ENCODE measurements around the gene MRPS26.
"Not testable (repeated sequence)": the region's sequence is repeated elsewhere in the genome, so short reads cannot be mapped to it uniquely, and the experiment has no call there.

The MRPS26 gene

DNA sequence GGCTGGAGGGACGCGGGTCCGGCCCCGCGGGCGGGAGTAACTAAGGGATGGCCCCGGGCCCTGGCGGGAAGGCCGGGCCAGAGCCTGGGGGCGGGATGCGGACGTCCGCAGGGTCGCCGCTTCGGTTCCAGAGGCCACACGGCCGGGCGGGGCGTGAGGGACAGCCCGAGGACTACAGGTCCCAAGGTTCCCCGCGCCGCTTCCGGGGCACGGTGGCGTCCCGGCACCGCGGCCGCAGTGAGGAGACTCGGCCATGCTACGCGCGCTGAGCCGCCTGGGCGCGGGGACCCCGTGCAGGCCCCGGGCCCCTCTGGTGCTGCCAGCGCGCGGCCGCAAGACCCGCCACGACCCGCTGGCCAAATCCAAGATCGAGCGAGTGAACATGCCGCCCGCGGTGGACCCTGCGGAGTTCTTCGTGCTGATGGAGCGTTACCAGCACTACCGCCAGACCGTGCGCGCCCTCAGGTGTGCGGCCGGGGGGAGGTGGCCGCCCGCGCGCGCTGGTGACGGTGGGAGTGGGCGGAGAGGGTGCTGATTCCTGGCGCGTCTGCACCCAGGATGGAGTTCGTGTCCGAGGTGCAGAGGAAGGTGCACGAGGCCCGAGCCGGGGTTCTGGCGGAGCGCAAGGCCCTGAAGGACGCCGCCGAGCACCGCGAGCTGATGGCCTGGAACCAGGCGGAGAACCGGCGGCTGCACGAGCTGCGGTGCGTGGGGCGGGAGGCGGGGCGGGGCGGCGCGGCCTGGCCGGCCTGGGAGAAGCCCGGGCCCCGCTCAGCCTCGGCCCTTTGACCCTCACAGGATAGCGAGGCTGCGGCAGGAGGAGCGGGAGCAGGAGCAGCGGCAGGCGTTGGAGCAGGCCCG, at the start of gene MRPS26:
TSS of gene MRPS26 (plus strand) at position 237 of the 861 bp plus-strand sequence. CDS start at position 254, 17 bp downstream.
- peak within 1 kb of the TSS; percentile 92 to 94 for H3K27ac Mint-ChIP-seq
- peak within 1 kb of the TSS; percentile 82 to 99 for H3K4me3 Mint-ChIP-seq
- DNase-seq (peak; percentile 84 to 85), ATAC-seq (peak; percentile 94)
- no peaks in the 10 kb centered on the region for H3K27me3 Mint-ChIP-seq
- no peaks in the 10 kb centered on the region for H3K9me3 Mint-ChIP-seq
- peaks cover 34% of the 10 kb centered on the region for H3K4me1 Mint-ChIP-seq

GRCh38 chr20:2998728-2999127, 47.1 kb upstream of the MRPS26 start:
- H3K4me3 Mint-ChIP-seq = no peak overlapping the region
- H3K9me3 Mint-ChIP-seq = no peaks in the 10 kb centered on the region
- DNase-seq (no peak), ATAC-seq (no peak)
- no peaks in the 10 kb centered on the region for H3K27me3 Mint-ChIP-seq
- no peak overlapping the region for H3K27ac Mint-ChIP-seq
- no peaks in the 10 kb centered on the region for H3K4me1 Mint-ChIP-seq

GRCh38 chr20:3000852-3001523, 44.9 kb upstream of the MRPS26 start:
- Mint-ChIP-seq H3K9me3 (no peaks in the 10 kb centered on the region), H3K4me1 (no peaks in the 10 kb centered on the region), H3K27ac (peak overlapping the region in 1 of 2 donors; percentile 1), H3K27me3 (no peaks in the 10 kb centered on the region), H3K4me3 (no peak overlapping the region)
- DNase-seq (no peak), ATAC-seq (peak; percentile 50)

DNA sequence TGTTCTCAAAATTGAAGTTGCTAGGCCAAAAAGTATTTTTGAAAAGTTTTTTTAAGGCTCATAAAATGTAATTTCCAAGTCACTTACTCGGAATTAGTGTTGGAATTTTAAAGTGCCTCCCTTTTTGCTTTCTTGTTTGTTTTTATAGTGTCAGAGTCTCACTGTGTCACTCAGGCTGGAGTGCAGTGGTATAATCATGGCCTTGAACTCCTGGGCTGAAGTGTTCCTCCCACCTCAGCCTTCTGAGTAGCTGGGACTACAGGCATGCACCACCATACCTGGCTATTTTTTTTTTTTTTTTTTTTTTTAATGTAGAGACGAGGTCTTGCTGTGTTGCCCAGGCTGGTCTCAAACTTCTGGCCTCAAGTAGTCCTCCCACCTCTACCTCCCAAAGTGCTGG, 42.4 kb upstream of the MRPS26 start:
- no peak for ATAC-seq
- H3K4me3 Mint-ChIP-seq = no peak overlapping the region
- H3K27me3 Mint-ChIP-seq = no peaks in the 10 kb centered on the region

DNA sequence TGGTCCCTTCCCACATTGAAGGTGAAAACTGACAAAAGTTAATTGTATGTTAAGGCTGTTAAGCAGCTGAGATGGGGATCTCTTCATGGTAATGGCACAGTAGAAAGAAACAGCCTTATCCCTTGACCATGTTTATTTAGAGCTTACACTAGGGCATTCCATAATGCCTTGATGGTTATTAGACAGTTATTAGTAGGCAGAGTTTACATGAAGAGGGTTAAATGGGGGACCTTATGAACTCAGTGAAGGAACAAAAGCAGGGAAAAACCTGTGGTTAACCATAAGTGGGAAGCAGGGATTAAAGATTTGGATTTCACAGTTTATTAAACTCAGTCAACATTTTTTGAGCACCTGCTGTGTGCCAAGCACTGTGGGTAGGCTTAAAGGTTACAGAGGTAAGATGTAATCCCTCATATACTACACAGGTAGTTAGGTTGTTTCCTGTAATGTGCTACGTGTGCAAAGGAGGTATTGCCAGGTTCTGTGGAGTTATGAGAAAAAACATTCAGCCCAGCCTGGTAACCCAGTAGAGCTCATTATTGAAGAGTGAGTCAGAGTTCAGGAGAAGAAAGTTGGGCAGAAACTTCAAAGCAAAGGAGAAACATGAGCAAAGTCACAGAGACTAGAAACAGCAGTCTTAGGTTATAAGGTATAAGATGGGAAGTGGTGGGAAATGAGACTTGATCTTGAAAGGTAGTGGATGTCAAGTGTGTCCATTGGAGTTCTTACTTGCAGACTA, 34.7 kb upstream of the MRPS26 start:
- Mint-ChIP-seq H3K27ac (peak overlapping the region in 1 of 2 donors; percentile 35), H3K9me3 (no peaks in the 10 kb centered on the region), H3K4me1 (peaks cover 29% of the 10 kb centered on the region), H3K4me3 (no peak overlapping the region), H3K27me3 (no peaks in the 10 kb centered on the region)
- ATAC-seq (peak; percentile 86), DNase-seq (no peak)

More for the DNA sequence above, 42.4 kb upstream of the MRPS26 start:
- no peak for DNase-seq
- Mint-ChIP-seq H3K9me3 (no peaks in the 10 kb centered on the region), H3K4me1 (no peaks in the 10 kb centered on the region), H3K27ac (no peak overlapping the region)

GRCh38 chr20:3011752-3012151, 34.1 kb upstream of the MRPS26 start:
- no peak for DNase-seq
- no peak overlapping the region for H3K27ac Mint-ChIP-seq
- H3K4me1 Mint-ChIP-seq = peaks cover 29% of the 10 kb centered on the region
- H3K9me3 Mint-ChIP-seq = no peaks in the 10 kb centered on the region
- peak; percentile 86 for ATAC-seq
- no peaks in the 10 kb centered on the region for H3K27me3 Mint-ChIP-seq
- no peak overlapping the region for H3K4me3 Mint-ChIP-seq

GRCh38 chr20:3013771-3014170, 32.1 kb upstream of the MRPS26 start:
- Mint-ChIP-seq H3K27me3 (no peaks in the 10 kb centered on the region), H3K27ac (no peak overlapping the region), H3K4me3 (no peak overlapping the region), H3K4me1 (peaks cover 29% of the 10 kb centered on the region), H3K9me3 (no peaks in the 10 kb centered on the region)
- DNase-seq (no peak), ATAC-seq (no peak)

DNA sequence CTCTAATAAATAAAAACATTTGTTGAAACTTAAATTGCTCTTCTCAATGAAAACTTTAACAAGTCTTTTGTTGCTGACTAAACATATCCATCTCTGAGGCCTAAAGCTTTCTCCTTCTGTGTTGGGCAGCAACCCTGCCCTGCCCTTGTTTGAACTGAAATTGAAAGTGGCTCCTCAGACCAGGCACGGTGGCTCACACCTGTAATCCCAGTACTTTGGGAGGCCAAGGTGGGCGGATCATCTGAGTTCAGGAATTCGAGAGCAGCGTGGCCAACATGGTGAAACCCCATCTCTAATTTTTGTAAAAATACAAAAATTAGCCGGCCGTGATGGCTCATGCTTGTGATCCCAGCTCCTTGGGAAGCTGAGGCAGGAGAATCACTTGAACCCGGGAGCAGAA, 31.7 kb upstream of the MRPS26 start:
- no peaks in the 10 kb centered on the region for H3K27me3 Mint-ChIP-seq
- DNase-seq = no peak
- H3K27ac Mint-ChIP-seq = no peak overlapping the region
- no peak overlapping the region for H3K4me3 Mint-ChIP-seq
- H3K4me1 Mint-ChIP-seq = peaks cover 29% of the 10 kb centered on the region
- ATAC-seq = no peak
- no peaks in the 10 kb centered on the region for H3K9me3 Mint-ChIP-seq

- Mint-ChIP-seq H3K27me3 (no peaks in the 10 kb centered on the region), H3K27ac (peak overlapping the region; percentile 11 to 84), H3K4me3 (no peak overlapping the region), H3K4me1 (peaks cover 29% of the 10 kb centered on the region), H3K9me3 (no peaks in the 10 kb centered on the region)
- ATAC-seq (peak; percentile 58), DNase-seq (no peak)
These were observed 31.2 kb upstream of the MRPS26 start for GRCh38 chr20:3014662-3015061.

DNA sequence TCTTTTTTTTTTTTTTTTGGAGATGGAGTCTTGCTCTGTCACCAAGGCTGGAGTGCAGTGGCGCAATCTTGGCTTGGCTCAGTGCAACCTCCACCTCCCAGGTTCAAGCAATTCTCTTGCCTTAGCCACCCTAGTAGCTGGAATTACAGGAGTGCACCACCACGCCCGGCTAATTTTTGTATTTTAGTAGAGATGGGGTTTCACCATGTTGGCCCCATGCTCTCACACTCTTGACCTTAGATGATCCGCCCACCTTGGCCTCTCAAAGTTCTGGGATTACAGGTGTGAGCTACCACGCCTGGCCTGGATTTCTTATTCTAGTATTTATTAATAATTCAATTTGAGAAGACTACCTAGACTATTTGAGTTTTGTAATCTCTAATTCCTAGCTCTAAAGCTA, 30.6 kb upstream of the MRPS26 start:
- not testable (repeated sequence) for ATAC-seq, H3K9me3 Mint-ChIP-seq, H3K4me3 Mint-ChIP-seq, DNase-seq, H3K27me3 Mint-ChIP-seq
- H3K27ac Mint-ChIP-seq = peak overlapping the region in 1 of 2 donors; percentile 12
- H3K4me1 Mint-ChIP-seq = peaks cover 29% of the 10 kb centered on the region

- Mint-ChIP-seq H3K4me1 (no peaks in the 10 kb centered on the region), H3K9me3 (no peaks in the 10 kb centered on the region), H3K27ac (peak overlapping the region in 1 of 2 donors; percentile 13), H3K4me3 (no peak overlapping the region), H3K27me3 (no peaks in the 10 kb centered on the region)
- ATAC-seq = no peak
- DNase-seq = no peak
These were observed 24.5 kb upstream of the MRPS26 start for GRCh38 chr20:3021327-3021726.

- no peak for ATAC-seq
- Mint-ChIP-seq H3K4me3 (no peak overlapping the region), H3K9me3 (no peaks in the 10 kb centered on the region), H3K4me1 (no peaks in the 10 kb centered on the region), H3K27ac (peak overlapping the region in 1 of 2 donors; percentile 37), H3K27me3 (no peaks in the 10 kb centered on the region)
- DNase-seq = no peak
These were observed 24.1 kb upstream of the MRPS26 start for GRCh38 chr20:3021777-3022176.

GRCh38 chr20:3022559-3023490, 23.0 kb upstream of the MRPS26 start:
- not testable (repeated sequence) for H3K4me3 Mint-ChIP-seq, H3K4me1 Mint-ChIP-seq, H3K9me3 Mint-ChIP-seq, H3K27me3 Mint-ChIP-seq, H3K27ac Mint-ChIP-seq, ATAC-seq, DNase-seq

DNA sequence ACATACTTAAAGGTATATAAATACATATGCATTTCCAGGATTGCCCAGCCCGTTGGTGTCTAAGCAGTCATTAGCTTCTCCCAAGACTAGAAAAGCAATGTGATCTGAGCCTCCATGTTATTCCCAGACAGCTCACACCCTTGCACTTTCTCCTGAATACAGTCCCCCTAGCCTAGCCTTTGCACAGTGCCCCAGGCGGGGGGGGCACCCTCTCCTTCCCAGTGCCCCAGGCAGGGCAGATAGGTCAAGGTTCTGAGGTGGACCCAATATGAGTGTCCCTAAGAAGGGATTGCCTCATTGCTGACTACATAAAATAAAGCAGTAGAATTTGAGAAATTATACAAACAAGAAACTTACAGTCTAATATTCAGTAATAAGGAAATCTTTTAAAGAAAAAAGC, 17.9 kb upstream of the MRPS26 start:
- no peaks in the 10 kb centered on the region for H3K27me3 Mint-ChIP-seq
- ATAC-seq = no peak
- H3K9me3 Mint-ChIP-seq = no peaks in the 10 kb centered on the region
- no peak overlapping the region for H3K4me3 Mint-ChIP-seq
- no peaks in the 10 kb centered on the region for H3K4me1 Mint-ChIP-seq
- no peak for DNase-seq
- no peak overlapping the region for H3K27ac Mint-ChIP-seq
